Panc1 (cell line): ENCODE measurements around the gene OR7A10. TPM values are rescaled to one million over a fixed set of nuclear protein-coding genes. Genes with fewer than 3 reads are reported as not detected.

ENCODE experiments used
- ATAC-seq: fragments of 200-7000 bp; cut with Tn5 transposase; 2 replicates; pipeline ENCODE4 v1.9.1; 2020; ENCODE audit warnings: mild to moderate bottlenecking, moderate library complexity
- BruUV-seq: library from RNA; stranded (reverse); fragments of 400-500 nt; replicated peaks from 2 replicates; lab custom pipeline; 2021; lab: Mats Ljungman, UMichigan
- CTCF ChIA-PET: fragments of 300-600 bp; sonication (Branson Sonifier 250); formaldehyde crosslinking; loops from one replicate; lab custom pipeline; 2022; ENCODE audit warnings: antibody characterized with exemption; lab: Charles Lee
- POLR2A ChIA-PET: fragments of 300-600 bp; sonication (Branson Sonifier 250); formaldehyde crosslinking; loops from one replicate; lab custom pipeline; 2022; ENCODE audit warnings: antibody characterized with exemption; lab: Charles Lee
- DNase-seq: peaks from one replicate; pipeline ENCODE4 v3.0.0-alpha.2; 2010; ENCODE audit warnings: low read depth, low spot score
- H3K27ac ChIP-seq: 2 replicates; pipeline ENCODE4 v1.5.1; 2011; ENCODE audit warnings: mild to moderate bottlenecking, low read length, inconsistent platforms
- H3K27me3 ChIP-seq: fragments of 200-500 bp; sonication (Bioruptor generic); 2 replicates; pipeline ENCODE4 v1.6.0; 2014; ENCODE audit warnings: low read length, inconsistent platforms; ENCODE audit not compliant: control insufficient read depth, insufficient read depth
- H3K36me3 ChIP-seq: fragments of 200-500 bp; sonication (Bioruptor generic); 2 replicates; pipeline ENCODE4 v1.5.1; 2014; ENCODE audit warnings: inconsistent platforms, mild to moderate bottlenecking, low read length, moderate library complexity; ENCODE audit not compliant: control insufficient read depth, insufficient read depth
- H3K4me1 ChIP-seq: 2 replicates; pipeline ENCODE4 v1.5.1; 2011; ENCODE audit warnings: inconsistent platforms, mild to moderate bottlenecking, low read length, moderate library complexity; ENCODE audit not compliant: control insufficient read depth, insufficient read depth
- H3K4me3 ChIP-seq, 2 experiments: 2 replicates each; pipeline ENCODE4 v1.5.1; 2011 to 2012; ENCODE audit warnings: low read depth in 2 of 2, low read length in 2 of 2, mild to moderate bottlenecking in 2 of 2, inconsistent platforms in 1 of 2, moderate library complexity in 1 of 2
- H3K9me3 ChIP-seq: fragments of 200-500 bp; sonication (Bioruptor generic); 2 replicates; pipeline ENCODE4 v1.5.1; 2014; ENCODE audit warnings: low read depth, mild to moderate bottlenecking, inconsistent platforms, low read length, moderate library complexity; ENCODE audit not compliant: control insufficient read depth, insufficient read depth
- CTCF ChIP-seq: fragments of 450-650 bp; IDR thresholded peaks from 2 replicates; pipeline ENCODE4 v1.5.1; 2017; ENCODE audit warnings: mild to moderate bottlenecking
- POLR2AphosphoS5 ChIP-seq: IDR thresholded peaks from 2 replicates; pipeline ENCODE4 v1.6.1; 2012; ENCODE audit warnings: mild to moderate bottlenecking, low read depth, low read length, moderate library complexity
- REST ChIP-seq, 2 experiments: IDR thresholded peaks; 2 replicates each; pipeline ENCODE4 v1.6.1; 2011 to 2012; ENCODE audit warnings: low read depth in 2 of 2, control low read depth in 1 of 2, low read length in 1 of 2, mild to moderate bottlenecking in 1 of 2, moderate library complexity in 1 of 2; ENCODE audit not compliant: insufficient read depth in 1 of 2
- SIN3A ChIP-seq: IDR thresholded peaks from 2 replicates; pipeline ENCODE4 v1.6.1; 2012; ENCODE audit warnings: low read depth, mild to moderate bottlenecking, low read length, moderate library complexity, borderline replicate concordance; ENCODE audit not compliant: insufficient read depth
- TCF7L2 ChIP-seq: IDR thresholded peaks from 2 replicates; pipeline ENCODE4 v1.6.1; 2011; ENCODE audit warnings: mild to moderate bottlenecking, low read depth, low read length, inconsistent platforms
- in situ Hi-C: cut with HindIII; loops from 2 replicates; pipeline ENCODE4 v1.10.0; 2016; ENCODE audit warnings: low sequenced_read_pairs, low pct_unique_long_range_greater_than_20kb
- intact Hi-C: fragments of 100-400 bp; cut with micrococcal nuclease; formaldehyde crosslinking; loops from one replicate; pipeline ENCODE4 v1.10.0; 2022; ENCODE audit not compliant: unreplicated experiment
- total RNA-seq: library from RNA; stranded (reverse); gene quantifications from one replicate; pipeline ENCODE4 v1.2.1, GENCODE V29; 2021; ENCODE audit not compliant: unreplicated experiment

OR7A10 gene
- total RNA-seq, 1 experiment from 2014 or later: not detected

GRCh38 chr19:14843578-14843977, 5.1 kb downstream of the OR7A10 start:
- DNase-seq (no peak), ATAC-seq (no peak)
- ChIA-PET CTCF (no interaction called here), POLR2A (no interaction called here)
- BruUV-seq: no TSS peak
- Histone ChIP-seq H3K9me3 (no peaks in the 10 kb centered on the region), H3K4me1 (no peaks in the 10 kb centered on the region), H3K36me3 (no peaks in the 10 kb centered on the region), H3K27ac (no peak overlapping the region), H3K4me3 (no peak overlapping the region), H3K27me3 (no peaks in the 10 kb centered on the region)
- in situ Hi-C loops (no loop called here), intact Hi-C loops (no loop called here)
- TF ChIP-seq TCF7L2 (no peak), REST (IDR thresholded peaks at IDR 0.05; ENCODE audit: insufficient read depth in 1 of 2, low read depth in 2 of 2, low read length in 1 of 2) (no peak), CTCF (no peak), POLR2AphosphoS5 (no peak), SIN3A (no peak)

- POLR2A ChIA-PET: no interaction called here
- H3K27ac ChIP-seq: no peak overlapping the region
- no peak overlapping the region for H3K4me3 ChIP-seq
- in situ Hi-C loops: no loop called here
- TF ChIP-seq REST (IDR thresholded peaks at IDR 0.05; ENCODE audit: insufficient read depth in 1 of 2, low read depth in 2 of 2, low read length in 1 of 2) (no peak), SIN3A (no peak), POLR2AphosphoS5 (no peak), TCF7L2 (no peak), CTCF (no peak)
- BruUV-seq: no TSS peak
- H3K9me3 ChIP-seq: no peaks in the 10 kb centered on the region
- no peaks in the 10 kb centered on the region for H3K27me3 ChIP-seq
- CTCF ChIA-PET: no interaction called here
- no peaks in the 10 kb centered on the region for H3K4me1 ChIP-seq
- H3K36me3 ChIP-seq: no peaks in the 10 kb centered on the region
- ATAC-seq: no peak
- intact Hi-C loops: no loop called here
- DNase-seq: no peak
Measured at GRCh38 chr19:14843169-14843568, 5.6 kb downstream of the OR7A10 start.
